Effector memory CD4-positive, alpha-beta T cell (primary cell): ENCODE data around the gene CEP112.
A peak's percentile ranks its signal among the peaks of the same experiment; 100 is the strongest.

Experiments
- DNase-seq, 3 donors: peaks; one replicate each; pipeline ENCODE4 v3.0.0-alpha.2; 2020
- H3K27ac ChIP-seq: 2 replicates; pipeline ENCODE4 v1.7.0; 2013; ENCODE audit warnings: mild to moderate bottlenecking, low read length, moderate library complexity; ENCODE audit not compliant: insufficient read depth, poor library complexity, severe bottlenecking
- H3K27me3 ChIP-seq: replicated peaks from 2 replicates; pipeline ENCODE4 v1.7.0; 2013; ENCODE audit warnings: mild to moderate bottlenecking, low read length; ENCODE audit not compliant: insufficient read depth, control insufficient read depth, poor library complexity, severe bottlenecking
- H3K36me3 ChIP-seq: 2 replicates; pipeline ENCODE4 v1.7.0; 2013; ENCODE audit warnings: mild to moderate bottlenecking, low read length, moderate library complexity; ENCODE audit not compliant: control insufficient read depth, insufficient read depth
- H3K4me1 ChIP-seq: 2 replicates; pipeline ENCODE4 v1.7.0; 2013; ENCODE audit warnings: low read length, mild to moderate bottlenecking; ENCODE audit not compliant: control insufficient read depth, insufficient read depth, poor library complexity, severe bottlenecking
- H3K4me3 ChIP-seq: 2 replicates; pipeline ENCODE4 v1.7.0; 2013; ENCODE audit warnings: low read length, low read depth, mild to moderate bottlenecking; ENCODE audit not compliant: insufficient read depth, poor library complexity, severe bottlenecking
- H3K9me3 ChIP-seq: 2 replicates; pipeline ENCODE4 v1.7.0; 2013; ENCODE audit warnings: mild to moderate bottlenecking, low read length, moderate library complexity; ENCODE audit not compliant: control insufficient read depth

Gene CEP112

DNA sequence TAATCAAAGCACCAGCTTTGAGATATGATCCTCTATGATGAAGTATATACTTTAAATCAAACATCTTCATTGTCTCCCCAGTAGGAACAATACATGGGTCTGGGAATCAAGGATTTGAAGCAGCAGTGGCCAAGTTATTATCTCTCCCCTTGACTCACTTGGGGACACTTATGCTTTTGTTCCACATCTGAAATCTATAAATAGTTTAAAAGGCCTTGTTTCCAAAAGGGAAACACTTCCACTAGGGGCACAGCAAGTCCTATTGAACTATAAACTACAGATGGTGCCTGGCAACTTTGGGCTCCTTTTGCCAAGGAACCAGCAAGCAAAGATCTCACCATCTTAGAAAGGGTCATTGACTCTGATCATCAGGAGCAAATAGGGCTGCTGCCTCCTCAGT is 16.0 kb upstream of the CEP112 start:
- no peaks in the 10 kb centered on the region for H3K27me3 ChIP-seq
- no peaks in the 10 kb centered on the region for H3K36me3 ChIP-seq
- DNase-seq: no peak

DNA sequence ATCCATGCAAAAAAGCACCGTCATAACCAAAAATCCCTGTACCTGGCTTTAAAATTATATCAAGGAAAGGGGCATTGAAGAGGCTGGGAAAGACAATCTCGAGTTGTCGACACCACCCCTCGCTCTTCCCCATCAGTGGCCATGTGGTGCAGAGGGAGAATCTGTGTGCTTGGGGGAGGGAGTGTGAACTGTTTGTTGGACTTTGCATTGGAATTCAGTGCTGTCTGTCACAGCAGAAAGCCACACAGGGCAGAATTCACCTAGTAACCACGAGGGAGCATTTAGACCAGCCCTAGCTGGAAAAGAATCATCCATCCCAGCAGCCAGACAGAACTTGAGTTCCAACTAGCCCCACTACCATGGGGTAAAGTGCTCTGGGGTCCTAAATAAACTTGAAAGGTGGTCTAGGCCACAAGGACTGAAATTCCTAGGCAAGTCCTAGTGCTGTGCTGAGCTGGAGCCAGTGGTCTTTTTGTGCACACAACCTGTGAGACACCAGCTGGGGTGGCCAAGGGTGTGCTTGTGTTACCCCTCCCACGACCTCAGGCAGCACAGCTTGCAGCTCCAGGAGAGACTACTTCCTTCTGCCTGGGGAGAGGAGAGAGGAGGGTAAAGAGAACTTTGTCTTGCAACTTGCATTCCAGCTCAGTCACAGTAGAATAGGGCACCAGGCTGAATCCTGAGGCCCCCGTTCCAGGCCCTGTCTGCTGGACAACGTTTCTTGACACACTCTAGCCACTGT is 11.5 kb upstream of the CEP112 start:
- Histone ChIP-seq H3K4me3 (no peak overlapping the region), H3K4me1 (peaks cover 14% of the 10 kb centered on the region), H3K9me3 (no peaks in the 10 kb centered on the region), H3K36me3 (no peaks in the 10 kb centered on the region), H3K27ac (no peak overlapping the region), H3K27me3 (no peaks in the 10 kb centered on the region)
- DNase-seq: no peak

More for the DNA sequence above, 16.0 kb upstream of the CEP112 start:
- Histone ChIP-seq H3K4me1 (no peaks in the 10 kb centered on the region), H3K9me3 (no peaks in the 10 kb centered on the region), H3K27ac (no peak overlapping the region), H3K4me3 (no peak overlapping the region)

DNA sequence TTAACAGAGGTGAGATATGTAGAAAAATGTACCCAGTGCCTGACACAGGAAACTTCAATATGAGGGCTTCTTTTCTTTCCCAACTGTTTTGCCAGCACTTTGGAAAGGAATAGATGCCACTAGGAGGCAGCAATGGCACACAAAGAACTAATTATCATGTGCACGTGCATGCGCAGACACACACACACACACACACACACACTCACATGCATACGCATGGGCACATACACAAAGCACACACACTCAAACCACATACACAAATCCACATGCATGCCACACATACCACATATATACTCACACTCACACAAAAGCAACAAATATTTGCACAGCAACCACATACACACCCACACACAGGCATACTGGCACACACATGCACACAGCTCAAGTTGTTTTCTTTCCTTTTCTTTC is 8.8 kb upstream of the CEP112 start:
- no peak overlapping the region for H3K27ac ChIP-seq
- no peaks in the 10 kb centered on the region for H3K9me3 ChIP-seq
- no peaks in the 10 kb centered on the region for H3K27me3 ChIP-seq
- no peak overlapping the region for H3K4me3 ChIP-seq
- H3K36me3 ChIP-seq: no peaks in the 10 kb centered on the region
- DNase-seq: peak in 2 of 3 donors; percentile 12 to 31
- H3K4me1 ChIP-seq: peaks cover 14% of the 10 kb centered on the region

DNA sequence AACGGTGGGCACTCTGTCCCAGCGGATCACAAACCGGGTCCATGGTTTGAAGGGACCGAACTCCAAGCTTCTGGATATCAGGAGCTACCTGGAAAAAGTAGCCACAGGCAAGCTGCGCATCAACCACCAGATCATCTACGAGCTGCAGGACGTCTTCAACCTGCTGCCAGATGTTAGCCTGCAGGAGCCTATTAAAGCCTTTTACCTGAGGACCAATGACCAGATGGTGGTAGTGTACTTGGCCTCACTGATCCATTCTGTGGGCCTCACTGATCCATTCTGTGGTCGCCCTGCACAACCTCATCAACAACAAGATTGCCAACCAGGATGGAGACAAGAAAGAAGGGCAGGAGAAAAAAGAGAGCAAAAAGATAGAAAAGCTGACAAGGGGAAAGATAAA is 6.3 kb upstream of the CEP112 start:
- no peak for DNase-seq
- peaks cover 14% of the 10 kb centered on the region for H3K4me1 ChIP-seq
- H3K27me3 ChIP-seq: no peaks in the 10 kb centered on the region
- H3K27ac ChIP-seq: no peak overlapping the region
- H3K9me3 ChIP-seq: no peaks in the 10 kb centered on the region
- H3K4me3 ChIP-seq: no peak overlapping the region
- H3K36me3 ChIP-seq: no peaks in the 10 kb centered on the region

DNA sequence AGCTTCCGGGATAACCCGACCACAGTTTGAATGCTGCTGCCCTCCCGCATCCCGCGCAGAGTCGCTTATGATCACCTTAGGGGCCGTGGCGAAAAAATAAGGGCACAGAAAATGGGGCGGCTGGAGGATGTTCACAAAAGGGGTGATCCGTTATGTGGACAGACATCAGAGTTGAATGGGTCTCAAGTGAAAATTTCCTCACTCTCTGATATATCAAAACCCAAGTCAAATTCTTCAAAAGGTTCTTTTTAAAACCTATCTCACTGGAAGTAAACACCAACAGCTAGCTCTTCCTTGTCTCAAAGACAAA is 400 bp upstream of the CEP112 start:
- H3K4me1 ChIP-seq: peaks cover 6% of the 10 kb centered on the region
- H3K27me3 ChIP-seq: no peaks in the 10 kb centered on the region
- H3K9me3 ChIP-seq: no peaks in the 10 kb centered on the region
- H3K27ac ChIP-seq: peak overlapping the region; percentile 65
- H3K36me3 ChIP-seq: no peaks in the 10 kb centered on the region
- H3K4me3 ChIP-seq: peak overlapping the region; percentile 80
- no peak for DNase-seq

DNA sequence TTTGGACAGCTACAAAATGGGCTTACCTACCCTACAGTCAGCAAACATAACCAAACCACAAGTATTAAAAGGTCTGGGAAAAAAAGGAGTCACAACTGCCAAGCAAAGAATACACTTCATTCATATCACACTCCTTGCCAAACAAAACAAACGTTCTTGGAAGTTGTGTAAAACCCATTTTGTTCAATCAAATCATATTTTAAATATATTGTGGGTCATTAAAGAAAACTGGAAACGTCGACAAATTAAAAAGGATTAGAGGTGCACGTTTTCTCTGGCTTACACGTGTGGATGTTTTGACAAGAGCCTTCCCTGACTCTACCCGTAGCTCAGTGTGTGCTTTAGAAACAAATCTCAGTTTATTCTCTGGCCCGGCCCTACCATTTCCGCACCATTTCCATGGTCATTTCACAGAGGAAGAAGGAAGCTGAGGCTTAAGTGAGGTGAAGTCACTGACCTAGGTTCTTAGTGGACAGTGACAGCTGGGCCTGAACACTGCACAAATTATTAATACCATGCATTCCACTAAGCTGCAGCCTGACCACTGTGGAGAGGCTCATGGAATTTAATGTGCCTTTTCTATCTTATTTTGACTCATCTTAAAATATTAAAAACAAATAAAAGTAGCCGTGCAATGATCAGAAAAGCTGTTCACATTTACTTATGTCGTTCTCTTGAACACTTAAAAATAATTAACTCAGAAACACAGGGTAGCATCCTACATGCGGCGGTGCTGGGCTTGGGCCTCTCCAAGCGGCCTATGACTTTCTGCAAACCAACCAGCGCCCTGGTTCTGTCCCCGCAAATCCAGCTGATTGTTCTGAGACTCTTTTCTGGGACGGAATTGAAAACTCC is 968 bp downstream of the CEP112 start:
- Histone ChIP-seq H3K27me3 (no peaks in the 10 kb centered on the region), H3K4me1 (peaks cover 6% of the 10 kb centered on the region), H3K4me3 (peak overlapping the region; percentile 80), H3K36me3 (no peaks in the 10 kb centered on the region), H3K27ac (peak overlapping the region; percentile 65), H3K9me3 (no peaks in the 10 kb centered on the region)
- no peak for DNase-seq

DNA sequence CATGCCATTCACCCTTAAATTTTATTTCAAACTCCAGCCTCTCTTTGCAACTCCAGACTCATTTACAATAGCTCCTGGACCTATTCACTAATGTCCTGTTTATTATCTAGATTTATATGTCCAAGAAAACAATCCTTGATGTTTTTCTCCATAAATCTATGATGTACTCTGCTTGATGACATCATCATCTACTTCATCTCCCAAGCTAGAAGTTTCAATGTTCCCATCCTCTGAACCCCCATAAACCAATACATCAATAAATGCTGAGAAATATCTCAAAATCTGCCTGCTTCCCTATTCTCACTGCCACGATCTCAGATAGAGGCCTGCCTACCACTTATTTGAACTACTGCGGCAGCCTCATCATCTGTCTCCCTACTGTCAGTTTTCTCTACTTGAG is 4.2 kb downstream of the CEP112 start:
- H3K4me3 ChIP-seq: no peak overlapping the region
- no peaks in the 10 kb centered on the region for H3K27me3 ChIP-seq
- no peaks in the 10 kb centered on the region for H3K36me3 ChIP-seq
- H3K27ac ChIP-seq: no peak overlapping the region
- no peaks in the 10 kb centered on the region for H3K9me3 ChIP-seq
- H3K4me1 ChIP-seq: peaks cover 6% of the 10 kb centered on the region
- no peak for DNase-seq

DNA sequence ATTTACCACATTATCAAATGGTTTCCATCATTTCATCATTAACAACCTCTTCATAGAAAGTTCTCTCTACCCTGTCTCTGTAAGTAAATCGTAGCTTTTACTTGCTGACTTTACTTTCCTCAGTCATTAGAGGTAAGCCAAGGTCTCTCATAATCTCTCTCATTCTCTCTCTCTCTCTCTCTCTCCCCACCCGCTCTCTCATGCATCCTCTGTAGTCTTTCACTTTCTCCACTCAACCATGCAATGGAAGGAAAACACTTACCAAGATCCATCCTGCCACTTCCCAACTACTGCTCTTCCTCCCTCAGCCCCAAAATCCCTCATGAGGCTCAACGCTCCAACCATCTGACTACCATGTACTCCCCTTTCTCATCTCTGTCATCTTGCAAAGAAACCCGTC is 6.1 kb downstream of the CEP112 start:
- no peaks in the 10 kb centered on the region for H3K36me3 ChIP-seq
- H3K4me1 ChIP-seq: no peaks in the 10 kb centered on the region
- H3K4me3 ChIP-seq: no peak overlapping the region
- no peak overlapping the region for H3K27ac ChIP-seq
- no peaks in the 10 kb centered on the region for H3K27me3 ChIP-seq
- DNase-seq: no peak
- no peaks in the 10 kb centered on the region for H3K9me3 ChIP-seq

DNA sequence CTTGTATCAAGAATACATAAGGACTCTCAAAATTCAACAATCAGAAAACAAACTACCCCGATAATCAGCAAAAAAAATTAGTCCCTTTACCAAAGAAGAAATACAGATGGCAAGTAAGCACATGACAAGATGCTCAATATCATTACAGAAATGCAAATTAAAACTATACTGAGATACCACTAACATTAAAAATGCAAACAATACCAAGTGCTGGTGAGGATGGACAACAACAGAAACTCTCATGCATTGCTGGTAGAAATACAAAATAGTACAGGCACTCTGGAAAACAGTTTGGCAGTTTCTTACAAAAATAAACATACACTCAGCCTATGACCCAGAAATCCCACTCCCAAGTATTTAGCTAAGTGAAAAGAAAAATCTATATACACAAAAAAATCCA is 7.5 kb downstream of the CEP112 start:
- no peaks in the 10 kb centered on the region for H3K36me3 ChIP-seq
- H3K27ac ChIP-seq: no peak overlapping the region
- H3K4me1 ChIP-seq: no peaks in the 10 kb centered on the region
- no peaks in the 10 kb centered on the region for H3K9me3 ChIP-seq
- no peak for DNase-seq
- no peaks in the 10 kb centered on the region for H3K27me3 ChIP-seq
- no peak overlapping the region for H3K4me3 ChIP-seq

DNA sequence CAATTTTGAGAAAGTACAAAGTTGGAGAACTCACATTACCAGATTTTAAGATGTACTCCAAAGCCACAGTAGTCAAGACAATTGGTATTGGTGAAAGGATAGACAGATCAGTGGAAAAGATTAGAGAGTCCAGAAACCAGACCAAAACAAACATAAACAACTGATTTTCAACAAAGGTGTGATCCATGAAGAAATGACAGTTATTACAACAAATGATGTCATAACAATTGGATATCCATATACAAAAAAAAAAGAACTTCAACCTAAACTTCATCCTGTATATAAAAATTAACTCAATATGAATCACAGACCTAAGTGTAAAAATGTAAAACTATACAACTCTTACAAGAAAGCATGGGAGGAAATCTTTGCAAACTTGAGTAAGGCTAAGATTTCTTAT is 8.4 kb downstream of the CEP112 start:
- Histone ChIP-seq H3K4me1 (no peaks in the 10 kb centered on the region), H3K4me3 (no peak overlapping the region), H3K36me3 (no peaks in the 10 kb centered on the region), H3K9me3 (no peaks in the 10 kb centered on the region), H3K27ac (no peak overlapping the region), H3K27me3 (no peaks in the 10 kb centered on the region)
- DNase-seq: no peak
